NCI-H2196 treated with DMSO at 0.1 percent for 48 hours (cell line): ENCODE data around the gene UBE2D2.

Source experiments
- DNase-seq: peaks from one replicate; lab custom pipeline; 2025; ENCODE audit not compliant: unreplicated experiment; lab: John Stamatoyannopoulos, UW

Gene UBE2D2

GRCh38 chr5:139646912-139647505 is 85.9 kb downstream of the UBE2D2 start:
- DNase-seq: no peak

GRCh38 chr5:139647506-139648204 is 86.5 kb downstream of the UBE2D2 start:
- no peak for DNase-seq

- DNase-seq: peak; percentile 67
These were observed 87.3 kb downstream of the UBE2D2 start, which contains the start of gene CXXC5 for GRCh38 chr5:139648205-139649081. CXXC5 (plus strand) TSS chr5:139648349; CDS start chr5:139680524, 32,175 bp downstream.

GRCh38 chr5:139649082-139649991 is 88.2 kb downstream of the UBE2D2 start:
- no peak for DNase-seq

GRCh38 chr5:139650031-139650688 is 89.0 kb downstream of the UBE2D2 start:
- DNase-seq: no peak

GRCh38 chr5:139650689-139651042 is 89.5 kb downstream of the UBE2D2 start:
- no peak for DNase-seq

- DNase-seq: no peak
These were observed 90.1 kb downstream of the UBE2D2 start for GRCh38 chr5:139651043-139651834.

GRCh38 chr5:139651853-139652787 is 91.0 kb downstream of the UBE2D2 start:
- peak; percentile 36 for DNase-seq

- DNase-seq: no peak
These were observed 91.7 kb downstream of the UBE2D2 start for GRCh38 chr5:139652788-139653241.

GRCh38 chr5:139653616-139654015 is 92.5 kb downstream of the UBE2D2 start:
- DNase-seq: no peak

GRCh38 chr5:139654464-139654863 is 93.3 kb downstream of the UBE2D2 start:
- DNase-seq: no peak

- no peak for DNase-seq
These were observed 93.8 kb downstream of the UBE2D2 start for GRCh38 chr5:139654871-139655491.

GRCh38 chr5:139655727-139656271 is 94.7 kb downstream of the UBE2D2 start:
- DNase-seq: no peak

- DNase-seq: no peak
These were observed 96.5 kb downstream of the UBE2D2 start for GRCh38 chr5:139657363-139658321.

- no peak for DNase-seq
These were observed 97.4 kb downstream of the UBE2D2 start for GRCh38 chr5:139658501-139658927.

GRCh38 chr5:139658928-139659667 is 98.0 kb downstream of the UBE2D2 start:
- DNase-seq: no peak
